HepG2 (cell line): Measurements from ENCODE around the gene ESAM. TPM values are rescaled to one million over a fixed set of nuclear protein-coding genes. Genes with fewer than 3 reads are reported as not detected.

Experiments
- ATAC-seq: fragments of 200-7000 bp; cut with Tn5 transposase; 3 replicates; pipeline ENCODE4 v1.9.1; 2020; ENCODE audit warnings: mild to moderate bottlenecking, moderate library complexity
- BruUV-seq: library from RNA; stranded (reverse); fragments of 400-500 nt; replicated peaks from 2 replicates; lab custom pipeline; 2021; lab: Mats Ljungman, UMichigan
- CTCF ChIA-PET: fragments of 300-600 bp; formaldehyde crosslinking; extraction: SDS; loops from one replicate; lab custom pipeline; 2021; ENCODE audit warnings: low total read pairs, inconsistent platforms, low intra/inter-chr PET ratio; lab: Yijun Ruan, JAX
- POLR2A ChIA-PET: fragments of 350-600 bp; sonication (Branson Sonifier 250); formaldehyde crosslinking; loops from one replicate; lab custom pipeline; 2020; ENCODE audit warnings: antibody characterized with exemption, inconsistent platforms; lab: Yijun Ruan, JAX
- DNase-seq: peaks from one replicate; pipeline ENCODE4 v3.0.0-alpha.2; 2015; ENCODE audit warnings: low spot score
- FAIRE-seq: peaks from 3 replicates; lab custom pipeline; 2011; peaks lifted over from hg19 to GRCh38; lab: Jason Lieb, UNC
- H2AFZ ChIP-seq: one replicate; pipeline ENCODE4 v1.6.1; 2011; ENCODE audit warnings: low read length, inconsistent platforms
- H3K27ac ChIP-seq: fragments of 300-600 bp; 3 replicates; pipeline ENCODE4 v1.8.0; 2011; ENCODE audit warnings: mixed run types, mild to moderate bottlenecking, mixed read lengths, low read length, inconsistent platforms; ENCODE audit not compliant: insufficient read depth; ENCODE audit errors: extremely low read length
- H3K27me3 ChIP-seq, 2 experiments: fragments of 200-600 bp in 1 of 2; 2 replicates in 1 of 2; 3 replicates in 1 of 2; pipeline versions ENCODE4 v1.6.0 to v1.8.0; 2011; ENCODE audit warnings: low read length in 2 of 2, mild to moderate bottlenecking in 2 of 2, moderate library complexity in 2 of 2, inconsistent platforms in 1 of 2; ENCODE audit not compliant: insufficient read depth in 2 of 2, control insufficient read depth in 1 of 2
- H3K36me3 ChIP-seq, 2 experiments: fragments of 200-600 bp in 1 of 2; replicated peaks in 1 of 2; 2 replicates in 1 of 2; 3 replicates in 1 of 2; pipeline versions ENCODE4 v1.5.1 to v1.8.0; 2011; ENCODE audit warnings: low read length in 2 of 2, inconsistent platforms in 1 of 2; ENCODE audit not compliant: insufficient read depth in 2 of 2, control insufficient read depth in 1 of 2
- H3K4me1 ChIP-seq: 2 replicates; pipeline ENCODE4 v1.5.1; 2012; ENCODE audit warnings: low read length, inconsistent platforms; ENCODE audit not compliant: insufficient read depth
- H3K4me2 ChIP-seq: 2 replicates; pipeline ENCODE4 v1.6.0; 2011; ENCODE audit warnings: low read depth, low read length, inconsistent platforms
- H3K4me3 ChIP-seq, 3 experiments: fragments of 200-600 bp in 1 of 3; sonication (generic), shearing (Covaris generic) in 1 of 3; replicated peaks in 1 of 3; 2 replicates each; pipeline ENCODE4 v1.5.1; 2011 to 2016; ENCODE audit warnings: low read length in 3 of 3, inconsistent platforms in 2 of 3, low read depth in 2 of 3, mild to moderate bottlenecking in 2 of 3, control low read depth in 1 of 3, mixed read lengths in 1 of 3; ENCODE audit not compliant: insufficient read depth in 1 of 3
- H3K79me2 ChIP-seq: one replicate; pipeline ENCODE4 v1.6.1; 2011; ENCODE audit warnings: low read length, inconsistent platforms; ENCODE audit not compliant: insufficient read depth
- H3K9ac ChIP-seq: 2 replicates; pipeline ENCODE4 v1.6.0; 2011; ENCODE audit warnings: mild to moderate bottlenecking, low read depth, low read length, inconsistent platforms; ENCODE audit not compliant: insufficient read depth
- H3K9me3 ChIP-seq: 2 replicates; pipeline ENCODE4 v1.5.1; 2012; ENCODE audit warnings: mild to moderate bottlenecking, low read length
- H4K20me1 ChIP-seq: 2 replicates; pipeline ENCODE4 v1.6.0; 2011; ENCODE audit warnings: inconsistent platforms, mild to moderate bottlenecking, low read length, moderate library complexity; ENCODE audit not compliant: insufficient read depth
- AGO1 ChIP-seq: fragments of 200-400 bp; formaldehyde crosslinking; IDR thresholded peaks from 2 replicates; pipeline ENCODE4 v1.6.1; 2017; ENCODE audit warnings: mild to moderate bottlenecking, low read depth, low read length, moderate library complexity; ENCODE audit not compliant: poor library complexity, severe bottlenecking
- KDM5B ChIP-seq: sonication (generic); formaldehyde crosslinking; IDR thresholded peaks from 2 replicates; pipeline ENCODE4 v1.4.0; 2020; ENCODE audit warnings: missing genetic modification reagents, mild to moderate bottlenecking, borderline replicate concordance
- SCMH1 ChIP-seq: sonication (generic); formaldehyde crosslinking; IDR thresholded peaks from 2 replicates; pipeline ENCODE4 v1.9.0; 2021; ENCODE audit warnings: missing genetic modification reagents, mild to moderate bottlenecking, borderline replicate concordance
- SIX1 ChIP-seq: sonication (generic); formaldehyde crosslinking; IDR thresholded peaks from 2 replicates; pipeline ENCODE4 v1.4.0; 2020; ENCODE audit warnings: missing genetic modification reagents, borderline replicate concordance
- TMF1 ChIP-seq: sonication (generic); formaldehyde crosslinking; IDR thresholded peaks from 2 replicates; pipeline ENCODE4 v1.8.1; 2022; ENCODE audit warnings: low read depth, missing genetic modification reagents
- ZNF225 ChIP-seq: sonication (generic); formaldehyde crosslinking; IDR thresholded peaks from 2 replicates; pipeline ENCODE4 v1.4.0; 2020; ENCODE audit warnings: mild to moderate bottlenecking, missing genetic modification reagents
- ZNF879 ChIP-seq: sonication (generic); formaldehyde crosslinking; IDR thresholded peaks from 2 replicates; pipeline ENCODE4 v1.8.1; 2023; ENCODE audit warnings: missing genetic modification reagents
- WGBS: methylation state at CpG from one replicate; pipeline ENCODE4 v1.1.6; 2017; ENCODE audit warnings: low lambda C conversion rate; 5-methylcytosine and 5-hydroxymethylcytosine counted together
- in situ Hi-C: cut with HindIII; loops from 2 replicates; pipeline ENCODE4 v1.10.0; 2017; ENCODE audit warnings: low pct_unique_long_range_greater_than_20kb; ENCODE audit not compliant: extremely low pct_ligation_motif_present
- intact Hi-C: fragments of 100-400 bp; cut with micrococcal nuclease; formaldehyde crosslinking; loops from one replicate; pipeline ENCODE4 v1.10.0; 2022; ENCODE audit not compliant: unreplicated experiment
- polyA plus RNA-seq, 8 experiments: library from polyadenylated mRNA; depleted of rRNA in 3 of 8; stranded (reverse) in 7 of 8; unstranded in 1 of 8; fragments of >200 nt; fragmentation: Illumina TruSeq in 4 of 8; extraction: Trizol in 4 of 8; gene quantifications; 2 replicates each; pipeline versions ENCODE4 v1.2.1 to v1.2.3, GENCODE V29; 2011 to 2016; ENCODE audit warnings: low read depth in 4 of 8, missing spikeins in 1 of 8, mixed read lengths in 1 of 8; ENCODE audit not compliant: insufficient read depth in 1 of 8
- total RNA-seq, 5 experiments: library from RNA; depleted of rRNA; stranded (reverse); fragments of >200 nt; fragmentation: Illumina TruSeq; extraction: Trizol; gene quantifications; 2 replicates each; pipeline ENCODE4 v1.2.3, GENCODE V29; 2016; ENCODE audit warnings: low read depth in 1 of 5
- TF ChIP-seq, protein P1 (sequence below): sonication (generic); formaldehyde crosslinking; IDR thresholded peaks from 2 replicates; pipeline ENCODE4 v1.8.1; 2022; ENCODE audit warnings: low read depth, mild to moderate bottlenecking, missing genetic modification reagents

Gene ESAM
- total and polyA plus RNA-seq, 2 of the 13 experiments (the other 11 are each of a cell fraction or from before 2014, with no cell fraction given): 1.2 to 6.8 TPM

DNA sequence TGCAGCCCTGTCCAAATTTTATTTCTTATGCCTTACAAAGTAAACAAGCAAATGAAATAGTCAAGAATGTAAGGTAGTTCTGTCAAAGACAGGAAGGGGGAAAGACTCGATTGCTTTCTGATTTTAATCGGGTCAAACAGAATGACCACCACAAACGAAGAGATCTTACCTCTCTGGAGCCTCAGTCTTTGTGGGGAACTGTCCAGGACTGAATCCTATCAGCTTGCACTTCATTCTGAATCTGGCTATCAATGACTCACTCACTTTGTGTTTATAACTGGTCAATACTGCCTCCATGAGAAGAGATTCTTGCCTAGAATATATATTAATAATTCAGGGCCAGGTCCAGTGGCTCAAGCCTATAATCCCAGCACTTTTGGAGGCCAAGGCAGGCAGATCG lies 20.9 kb upstream of the ESAM start (continued):
- TF ChIP-seq, protein P1, sequence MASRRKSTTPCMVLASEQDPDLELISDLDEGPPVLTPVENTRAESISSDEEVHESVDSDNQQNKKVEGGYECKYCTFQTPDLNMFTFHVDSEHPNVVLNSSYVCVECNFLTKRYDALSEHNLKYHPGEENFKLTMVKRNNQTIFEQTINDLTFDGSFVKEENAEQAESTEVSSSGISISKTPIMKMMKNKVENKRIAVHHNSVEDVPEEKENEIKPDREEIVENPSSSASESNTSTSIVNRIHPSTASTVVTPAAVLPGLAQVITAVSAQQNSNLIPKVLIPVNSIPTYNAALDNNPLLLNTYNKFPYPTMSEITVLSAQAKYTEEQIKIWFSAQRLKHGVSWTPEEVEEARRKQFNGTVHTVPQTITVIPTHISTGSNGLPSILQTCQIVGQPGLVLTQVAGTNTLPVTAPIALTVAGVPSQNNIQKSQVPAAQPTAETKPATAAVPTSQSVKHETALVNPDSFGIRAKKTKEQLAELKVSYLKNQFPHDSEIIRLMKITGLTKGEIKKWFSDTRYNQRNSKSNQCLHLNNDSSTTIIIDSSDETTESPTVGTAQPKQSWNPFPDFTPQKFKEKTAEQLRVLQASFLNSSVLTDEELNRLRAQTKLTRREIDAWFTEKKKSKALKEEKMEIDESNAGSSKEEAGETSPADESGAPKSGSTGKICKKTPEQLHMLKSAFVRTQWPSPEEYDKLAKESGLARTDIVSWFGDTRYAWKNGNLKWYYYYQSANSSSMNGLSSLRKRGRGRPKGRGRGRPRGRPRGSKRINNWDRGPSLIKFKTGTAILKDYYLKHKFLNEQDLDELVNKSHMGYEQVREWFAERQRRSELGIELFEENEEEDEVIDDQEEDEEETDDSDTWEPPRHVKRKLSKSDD: no peak
- TF ChIP-seq SIX1 (CRISPR knock-in tag): no peak
- no peak for TF ChIP-seq AGO1
- no peak for TF ChIP-seq ZNF879 (CRISPR knock-in tag)
- no peak for TF ChIP-seq KDM5B (CRISPR knock-in tag)

- ATAC-seq: no peak
Observed at GRCh38 chr11:124779568-124779967, 17.5 kb upstream of the ESAM start.

More at GRCh38 chr11:124779568-124779967, 17.5 kb upstream of the ESAM start:
- Histone ChIP-seq H3K4me3 (no peak overlapping the region), H3K27ac (no peak overlapping the region), H3K27me3 (no peaks in the 10 kb centered on the region), H3K9me3 (no peaks in the 10 kb centered on the region), H4K20me1 (no peaks in the 10 kb centered on the region), H3K4me1 (no peaks in the 10 kb centered on the region), H3K9ac (no peak overlapping the region)
- no TSS peak for BruUV-seq
- intact Hi-C loops: loop anchor here (2.0 kb wide), 1 partner anchor 17 kb away; the partner anchor contains the start of gene ESAM
- 97% methylated on average over 1 of the region's 1 CpG for WGBS
- FAIRE-seq: no peak
- TF ChIP-seq SCMH1 (CRISPR knock-in tag) (no peak), ZNF225 (no peak), TMF1 (CRISPR knock-in tag) (no peak)
- TF ChIP-seq, all 625 proteins: peak for 0
- H3K4me2 ChIP-seq: no peak overlapping the region
- in situ Hi-C loops: no loop called here
- H3K36me3 ChIP-seq: peaks cover 0 to 4% of the 10 kb centered on the region in 2 experiments; a peak in 1 of 5 replicates
- ChIA-PET CTCF (interaction anchor here (1.3 kb wide), 1 partner anchor 110 kb away, joined by 4 read pairs; no protein-coding TSS in a partner anchor), POLR2A (interaction anchor here (1.0 kb wide), 1 partner anchor 13 kb away, joined by 4 read pairs; no protein-coding TSS in a partner anchor)
- no peaks in the 10 kb centered on the region for H3K79me2 ChIP-seq
- no peak overlapping the region for H2AFZ ChIP-seq
- no peak for DNase-seq
